ENCODE data around the gene ACSF3. TPM values are rescaled to one million over a fixed set of nuclear protein-coding genes. Genes with fewer than 3 reads are reported as not detected.

Gene ACSF3
- total RNA-seq, 1 donor from 2014 or later = 32.0 TPM

- H3K36me3 ChIP-seq = no peaks in the 10 kb centered on the region
- H3K27me3 ChIP-seq = peaks cover 24% of the 10 kb centered on the region
- no peak overlapping the region for H3K4me3 ChIP-seq
- H3K9me3 ChIP-seq = no peaks in the 10 kb centered on the region
- no peak overlapping the region for H3K27ac ChIP-seq
- DNase-seq (no peak), ATAC-seq (no peak)
- no peak for TF ChIP-seq CTCF (IDR thresholded peaks at IDR 0.05)
- intact Hi-C loops (cut with DNase I) = no loop called here
- no peaks in the 10 kb centered on the region for H3K4me1 ChIP-seq
Measured at GRCh38 chr16:89058812-89059211, 34.8 kb upstream of the ACSF3 start.

- DNase-seq (no peak), ATAC-seq (no peak)
- Histone ChIP-seq H3K4me1 (no peaks in the 10 kb centered on the region), H3K36me3 (no peaks in the 10 kb centered on the region), H3K9me3 (no peaks in the 10 kb centered on the region), H3K4me3 (no peak overlapping the region), H3K27me3 (peaks cover 13% of the 10 kb centered on the region), H3K27ac (no peak overlapping the region)
- intact Hi-C loops (cut with DNase I) = no loop called here
- no peak for TF ChIP-seq CTCF (IDR thresholded peaks at IDR 0.05)
Measured at GRCh38 chr16:89060207-89060794, 33.4 kb upstream of the ACSF3 start.

- no peaks in the 10 kb centered on the region for H3K9me3 ChIP-seq
- peaks cover 9% of the 10 kb centered on the region for H3K27me3 ChIP-seq
- H3K36me3 ChIP-seq = no peaks in the 10 kb centered on the region
- no peak overlapping the region for H3K27ac ChIP-seq
- no peak for TF ChIP-seq CTCF (IDR thresholded peaks at IDR 0.05)
- no peaks in the 10 kb centered on the region for H3K4me1 ChIP-seq
- intact Hi-C loops (cut with DNase I) = no loop called here
- no peak for DNase-seq
- ATAC-seq = no peak
- no peak overlapping the region for H3K4me3 ChIP-seq
Measured at GRCh38 chr16:89061086-89061485, 32.6 kb upstream of the ACSF3 start.

- no peaks in the 10 kb centered on the region for H3K4me1 ChIP-seq
- DNase-seq (no peak), ATAC-seq (no peak)
- no peaks in the 10 kb centered on the region for H3K36me3 ChIP-seq
- no peaks in the 10 kb centered on the region for H3K9me3 ChIP-seq
- H3K4me3 ChIP-seq = no peak overlapping the region
- H3K27ac ChIP-seq = no peak overlapping the region
- peaks cover 9% of the 10 kb centered on the region for H3K27me3 ChIP-seq
- no peak for TF ChIP-seq CTCF (IDR thresholded peaks at IDR 0.05)
- intact Hi-C loops (cut with DNase I) = no loop called here
Measured at GRCh38 chr16:89061590-89062380, 31.9 kb upstream of the ACSF3 start.

- no peaks in the 10 kb centered on the region for H3K36me3 ChIP-seq
- H3K27me3 ChIP-seq = peaks cover 8% of the 10 kb centered on the region
- ATAC-seq = no peak
- DNase-seq = no peak
- no peaks in the 10 kb centered on the region for H3K9me3 ChIP-seq
- TF ChIP-seq CTCF (IDR thresholded peaks at IDR 0.05) = no peak
- no peak overlapping the region for H3K4me3 ChIP-seq
- intact Hi-C loops (cut with DNase I) = no loop called here
- no peak overlapping the region for H3K27ac ChIP-seq
- H3K4me1 ChIP-seq = no peaks in the 10 kb centered on the region
Measured at GRCh38 chr16:89062389-89063345, 31.0 kb upstream of the ACSF3 start.

Data from upper lobe of right lung (tissue), 1 donor.